GM19023 (cell line): ENCODE results near the gene SLC35A2.

Source experiments
- ATAC-seq: cut with Tn5 transposase; IDR thresholded peaks from one replicate; pipeline ENCODE4 v1.9.1; 2021; ENCODE audit warnings: mild to moderate bottlenecking, moderate library complexity; ENCODE audit not compliant: unreplicated experiment

The SLC35A2 gene

GRCh38 chrX:48911412-48912182, at the start of gene SLC35A2:
Gene SLC35A2 (minus strand): TSS chrX:48911646. CDS start chrX:48911636, 10 bp downstream.
- peak; percentile 65 for ATAC-seq

- ATAC-seq, result no peak
Observed at GRCh38 chrX:48960291-48960690, 48.8 kb upstream of the SLC35A2 start.

GRCh38 chrX:48958635-48959094, 47.2 kb upstream of the SLC35A2 start:
- no peak for ATAC-seq

- peak; percentile 78 for ATAC-seq
Observed at GRCh38 chrX:48957827-48958634, 46.6 kb upstream of the SLC35A2 start.

GRCh38 chrX:48957477-48957826, 46.0 kb upstream of the SLC35A2 start, which contains the start of gene OTUD5:
Gene OTUD5 (minus strand): TSS chrX:48957607. CDS start chrX:48957570, 37 bp downstream.
- ATAC-seq, result peak; percentile 31

GRCh38 chrX:48956728-48957414, 45.4 kb upstream of the SLC35A2 start:
- no peak for ATAC-seq

GRCh38 chrX:48948589-48948988, 37.1 kb upstream of the SLC35A2 start:
- no peak for ATAC-seq

GRCh38 chrX:48945517-48946348, 34.3 kb upstream of the SLC35A2 start:
- ATAC-seq, result no peak

- no peak for ATAC-seq
Observed at GRCh38 chrX:48942895-48943294, 31.4 kb upstream of the SLC35A2 start.

GRCh38 chrX:48940404-48940955, 29.0 kb upstream of the SLC35A2 start:
- no peak for ATAC-seq

GRCh38 chrX:48939524-48940228, 28.2 kb upstream of the SLC35A2 start:
- no peak for ATAC-seq

- peak; percentile 56 for ATAC-seq
Observed at GRCh38 chrX:48938721-48939425, 27.4 kb upstream of the SLC35A2 start.

- ATAC-seq, result peak; percentile 57
Observed at GRCh38 chrX:48937054-48937907, 25.8 kb upstream of the SLC35A2 start.

- peak; percentile 1 for ATAC-seq
Observed at GRCh38 chrX:48936429-48937053, 25.1 kb upstream of the SLC35A2 start.

GRCh38 chrX:48935301-48935670, 23.8 kb upstream of the SLC35A2 start:
- ATAC-seq, result no peak

- no peak for ATAC-seq
Observed at GRCh38 chrX:48934581-48935300, 23.3 kb upstream of the SLC35A2 start.

- no peak for ATAC-seq
Observed at GRCh38 chrX:48933757-48934156, 22.3 kb upstream of the SLC35A2 start.
